ENCODE data around the gene ARIH2. TPM values are rescaled to one million over a fixed set of nuclear protein-coding genes. Genes with fewer than 3 reads are reported as not detected.

Gene ARIH2
- total RNA-seq, 5 donors from 2014 or later (not counting 1 experiment from before 2014, with no cell fraction given) = 136 to 163 (median 153) TPM

GRCh38 chr3:48990636-48991469 is 72.2 kb downstream of the ARIH2 start:
- Histone ChIP-seq H3K27ac (ENCODE audit: low read length) (peak overlapping the region; percentile 64), H3K36me3 (ENCODE audit: control insufficient read depth in 2 of 2, extremely low read depth in 1 of 2, insufficient read depth in 1 of 2, low read length in 1 of 2) (peaks cover 3 to 8% of the 10 kb centered on the region in 2 donors), H3K4me1 (ENCODE audit: control insufficient read depth in 1 of 2, extremely low read depth in 1 of 2, insufficient read depth in 2 of 2, low read length in 2 of 2) (peaks cover 8 to 39% of the 10 kb centered on the region in 2 experiments), H3K27me3 (replicated peaks in 1 of 2; ENCODE audit: control insufficient read depth in 2 of 2, extremely low read depth in 1 of 2, insufficient read depth in 2 of 2, low read length in 1 of 2) (no peaks in the 10 kb centered on the region), H3K9me3 (no peaks in the 10 kb centered on the region), H3K4me3 (ENCODE audit: control insufficient read depth in 1 of 2, extremely low read depth in 1 of 2, low read length in 1 of 2) (peak overlapping the region; percentile 88 to 94)
- ChIA-PET POLR2A (interaction anchor here (0.6 to 2.1 kb wide), 4 partner anchors 16 to 29 kb away, joined by 3 to 11 read pairs (median 5); partner anchors contain the start of gene WDR6 (in 2 of the 2)), CTCF (interaction anchor here (1.2 to 1.9 kb wide), 4 partner anchors 16 to 30 kb away, joined by 4 to 10 read pairs (median 5); partner anchors contain the start of gene WDR6 (in 1 of the 2))
- ATAC-seq (replicated peaks in 1 of 4) (peak; percentile 23 to 34 (median 28)), DNase-seq (peak in 5 of 35 experiments; percentile 6 to 56 (median 26))
- Mint-ChIP-seq H3K4me3 (peak overlapping the region; percentile 89 to 93 (median 92)), H3K9me3 (no peaks in the 10 kb centered on the region), H3K4me1 (peaks cover 47 to 53% (median 49%) of the 10 kb centered on the region in 3 donors), H3K27ac (peak overlapping the region; percentile 92 to 93), H3K27me3 (no peaks in the 10 kb centered on the region), H3K36me3 (peaks cover 9% of the 10 kb centered on the region)
- under 1% methylated on average over 36 of the region's 40 CpGs for WGBS (ENCODE audit: insufficient coverage)

- Mint-ChIP-seq H3K9me3 (no peaks in the 10 kb centered on the region), H3K4me3 (peak overlapping the region; percentile 89 to 93 (median 92)), H3K36me3 (peaks cover 9% of the 10 kb centered on the region), H3K27me3 (no peaks in the 10 kb centered on the region), H3K4me1 (peaks cover 47 to 49% (median 49%) of the 10 kb centered on the region in 3 donors), H3K27ac (peak overlapping the region; percentile 92 to 93)
- Histone ChIP-seq H3K27me3 (replicated peaks in 1 of 2; ENCODE audit: control insufficient read depth in 2 of 2, extremely low read depth in 1 of 2, insufficient read depth in 2 of 2, low read length in 1 of 2) (no peaks in the 10 kb centered on the region), H3K27ac (ENCODE audit: low read length) (no peak overlapping the region), H3K9me3 (no peaks in the 10 kb centered on the region), H3K4me1 (ENCODE audit: control insufficient read depth in 1 of 2, extremely low read depth in 1 of 2, insufficient read depth in 2 of 2, low read length in 2 of 2) (peaks cover 8 to 39% of the 10 kb centered on the region in 2 experiments), H3K4me3 (ENCODE audit: control insufficient read depth in 1 of 2, extremely low read depth in 1 of 2, low read length in 1 of 2) (no peak overlapping the region), H3K36me3 (ENCODE audit: control insufficient read depth in 2 of 2, extremely low read depth in 1 of 2, insufficient read depth in 1 of 2, low read length in 1 of 2) (peaks cover 4 to 8% of the 10 kb centered on the region in 2 donors)
- ATAC-seq (replicated peaks in 1 of 4) (no peak), DNase-seq (no peak)
- WGBS (ENCODE audit: insufficient coverage) = 86% methylated on average over 1 of the region's 5 CpGs
- ChIA-PET CTCF (interaction anchor here (0.6 to 1.9 kb wide), 5 partner anchors 15 to 1284 kb away, joined by 4 to 10 read pairs (median 5); partner anchors contain the start of gene WDR6 (in 1 of the 2)), POLR2A (interaction anchor here (0.6 to 2.1 kb wide), 3 partner anchors 15 to 314 kb away, joined by 3 to 7 read pairs (median 4); partner anchors contain the start of gene WDR6 (in 2 of the 2))
These were observed 73.4 kb downstream of the ARIH2 start for GRCh38 chr3:48991851-48992545.

GRCh38 chr3:48993834-48994233 is 75.2 kb downstream of the ARIH2 start:
- DNase-seq = no peak
- Histone ChIP-seq H3K9me3 (no peaks in the 10 kb centered on the region), H3K4me3 (ENCODE audit: control insufficient read depth in 1 of 2, extremely low read depth in 1 of 2, low read length in 1 of 2) (no peak overlapping the region), H3K4me1 (ENCODE audit: control insufficient read depth in 1 of 2, extremely low read depth in 1 of 2, insufficient read depth in 2 of 2, low read length in 2 of 2) (peaks cover 8 to 24% of the 10 kb centered on the region in 2 experiments), H3K27me3 (replicated peaks in 1 of 2; ENCODE audit: control insufficient read depth in 2 of 2, extremely low read depth in 1 of 2, insufficient read depth in 2 of 2, low read length in 1 of 2) (no peaks in the 10 kb centered on the region), H3K36me3 (ENCODE audit: control insufficient read depth in 2 of 2, extremely low read depth in 1 of 2, insufficient read depth in 1 of 2, low read length in 1 of 2) (peaks cover 4 to 10% of the 10 kb centered on the region in 2 donors), H3K27ac (ENCODE audit: low read length) (no peak overlapping the region)
- ChIA-PET POLR2A (interaction anchor here in 1 of 2 donors (0.6 kb wide), 1 partner anchor 37 kb away, joined by 9 read pairs; no protein-coding TSS in a partner anchor), CTCF (interaction anchor here in 1 of 2 donors (0.7 kb wide), 1 partner anchor 13 kb away, joined by 4 read pairs; the partner anchor contains the start of gene WDR6)
- H3K4me3 Mint-ChIP-seq = no peak overlapping the region
- ATAC-seq (replicated peaks in 1 of 4) = no peak
- H3K27ac Mint-ChIP-seq = no peak overlapping the region
- no peaks in the 10 kb centered on the region for H3K27me3 Mint-ChIP-seq
- peaks cover 37 to 42% (median 40%) of the 10 kb centered on the region in 3 donors for H3K4me1 Mint-ChIP-seq
- no peaks in the 10 kb centered on the region for H3K9me3 Mint-ChIP-seq
- peaks cover 9% of the 10 kb centered on the region for H3K36me3 Mint-ChIP-seq

- 95% methylated on average over 8 of the region's 8 CpGs for WGBS (ENCODE audit: insufficient coverage)
- Mint-ChIP-seq H3K36me3 (peaks cover 9% of the 10 kb centered on the region), H3K4me3 (no peak overlapping the region), H3K4me1 (peaks cover 17 to 24% (median 22%) of the 10 kb centered on the region in 3 donors), H3K9me3 (no peaks in the 10 kb centered on the region), H3K27me3 (no peaks in the 10 kb centered on the region), H3K27ac (no peak overlapping the region)
- Histone ChIP-seq H3K27me3 (replicated peaks in 1 of 2; ENCODE audit: control insufficient read depth in 2 of 2, extremely low read depth in 1 of 2, insufficient read depth in 2 of 2, low read length in 1 of 2) (no peaks in the 10 kb centered on the region), H3K9me3 (no peaks in the 10 kb centered on the region), H3K27ac (ENCODE audit: low read length) (no peak overlapping the region), H3K4me3 (ENCODE audit: control insufficient read depth in 1 of 2, extremely low read depth in 1 of 2, low read length in 1 of 2) (no peak overlapping the region), H3K4me1 (ENCODE audit: control insufficient read depth in 1 of 2, extremely low read depth in 1 of 2, insufficient read depth in 2 of 2, low read length in 2 of 2) (peaks cover 0 to 2% of the 10 kb centered on the region in 2 experiments), H3K36me3 (ENCODE audit: control insufficient read depth in 2 of 2, extremely low read depth in 1 of 2, insufficient read depth in 1 of 2, low read length in 1 of 2) (peaks cover 4 to 10% of the 10 kb centered on the region in 2 donors)
- DNase-seq = no peak
- ChIA-PET CTCF (interaction anchor here in 1 of 2 donors (0.7 kb wide), 1 partner anchor 421 kb away, joined by 5 read pairs; no protein-coding TSS in a partner anchor), POLR2A (interaction anchor here in 1 of 2 donors (0.6 kb wide), 1 partner anchor 1766 kb away, joined by 3 read pairs; no protein-coding TSS in a partner anchor)
- ATAC-seq (replicated peaks in 1 of 4) = no peak
These were observed 78.0 kb downstream of the ARIH2 start for GRCh38 chr3:48996640-48997039.

- no peaks in the 10 kb centered on the region for H3K27me3 Mint-ChIP-seq
- no peak overlapping the region for H3K27ac ChIP-seq (ENCODE audit: low read length)
- peaks cover 4 to 10% of the 10 kb centered on the region in 2 donors for H3K36me3 ChIP-seq (ENCODE audit: control insufficient read depth in 2 of 2, extremely low read depth in 1 of 2, insufficient read depth in 1 of 2, low read length in 1 of 2)
- ChIA-PET CTCF (no interaction called here), POLR2A (interaction anchor here in 1 of 2 donors (0.6 kb wide), 1 partner anchor 1766 kb away, joined by 3 read pairs; no protein-coding TSS in a partner anchor)
- no peaks in the 10 kb centered on the region for H3K27me3 ChIP-seq (replicated peaks in 1 of 2; ENCODE audit: control insufficient read depth in 2 of 2, extremely low read depth in 1 of 2, insufficient read depth in 2 of 2, low read length in 1 of 2)
- 97% methylated on average over 5 of the region's 8 CpGs for WGBS (ENCODE audit: insufficient coverage)
- ATAC-seq (replicated peaks in 1 of 4) (no peak), DNase-seq (no peak)
- H3K4me1 ChIP-seq (ENCODE audit: control insufficient read depth in 1 of 2, extremely low read depth in 1 of 2, insufficient read depth in 2 of 2, low read length in 2 of 2) = no peaks in the 10 kb centered on the region
- H3K4me3 Mint-ChIP-seq = no peak overlapping the region
- no peaks in the 10 kb centered on the region for H3K9me3 Mint-ChIP-seq
- H3K4me3 ChIP-seq (ENCODE audit: control insufficient read depth in 1 of 2, extremely low read depth in 1 of 2, low read length in 1 of 2) = no peak overlapping the region
- H3K4me1 Mint-ChIP-seq = peaks cover 12 to 18% (median 17%) of the 10 kb centered on the region in 3 donors
- peaks cover 9% of the 10 kb centered on the region for H3K36me3 Mint-ChIP-seq
- H3K9me3 ChIP-seq = no peaks in the 10 kb centered on the region
- no peak overlapping the region for H3K27ac Mint-ChIP-seq
These were observed 78.5 kb downstream of the ARIH2 start for GRCh38 chr3:48997102-48997635.

Data from T-cell (primary cell).